ENCODE results near the gene DPY19L3.
"Not testable (repeated sequence)": the region's sequence is repeated elsewhere in the genome, so short reads cannot be mapped to it uniquely, and the experiment has no call there.

Gene DPY19L3

GRCh38 chr19:32372726-32373517, 32.6 kb upstream of the DPY19L3 start:
- no peak overlapping the region for H3K4me2 ChIP-seq (ENCODE audit: low read length)
- 0 out of 2 replicates have a peak, but pooled peaks cover 4% of the 10 kb centered on the region for H4K20me1 ChIP-seq (ENCODE audit: control insufficient read depth, insufficient read depth, low read depth, low read length)
- no peaks in the 10 kb centered on the region for H3F3A ChIP-seq (ENCODE audit: control insufficient read depth, insufficient read depth)
- no peak overlapping the region for H3K27ac ChIP-seq (ENCODE audit: low read depth, low read length)
- no peaks in the 10 kb centered on the region for H3K9me3 ChIP-seq (ENCODE audit: control insufficient read depth, insufficient read depth, low read length)
- no peaks in the 10 kb centered on the region for H3K4me1 ChIP-seq (ENCODE audit: control insufficient read depth, low read length)
- peaks cover 40% of the 10 kb centered on the region for H3K79me2 ChIP-seq (ENCODE audit: control insufficient read depth, low read length)
- no peaks in the 10 kb centered on the region for H3K9me2 ChIP-seq (replicated peaks; ENCODE audit: control insufficient read depth, low read length)
- no peak overlapping the region for H3K4me3 ChIP-seq (ENCODE audit: low read length)
- H3K27me3 ChIP-seq (ENCODE audit: control insufficient read depth, low read length) = no peaks in the 10 kb centered on the region
- TF ChIP-seq EZH2phosphoT487 (IDR thresholded peaks at IDR 0.05; ENCODE audit: borderline replicate concordance, low read length) (no peak), CTCF (IDR thresholded peaks at IDR 0.05; ENCODE audit: low read depth, low read length, poor library complexity, severe bottlenecking) (no peak)
- peaks cover 68% of the 10 kb centered on the region for H3K36me3 ChIP-seq (ENCODE audit: control insufficient read depth, low read length)

- no peak for TF ChIP-seq EZH2phosphoT487 (IDR thresholded peaks at IDR 0.05; ENCODE audit: borderline replicate concordance, low read length)
- TF ChIP-seq CTCF (IDR thresholded peaks at IDR 0.05; ENCODE audit: low read depth, low read length, poor library complexity, severe bottlenecking) = no peak
- peaks cover 69% of the 10 kb centered on the region for H3K36me3 ChIP-seq (ENCODE audit: control insufficient read depth, low read length)
- no peak overlapping the region for H3K27ac ChIP-seq (ENCODE audit: low read depth, low read length)
- H3K4me3 ChIP-seq (ENCODE audit: low read length) = no peak overlapping the region
- no peaks in the 10 kb centered on the region for H3K27me3 ChIP-seq (ENCODE audit: control insufficient read depth, low read length)
- peaks cover 32% of the 10 kb centered on the region for H3K79me2 ChIP-seq (ENCODE audit: control insufficient read depth, low read length)
- H3K9me3 ChIP-seq (ENCODE audit: control insufficient read depth, insufficient read depth, low read length) = no peaks in the 10 kb centered on the region
- H4K20me1 ChIP-seq (ENCODE audit: control insufficient read depth, insufficient read depth, low read depth, low read length) = 0 out of 2 replicates have a peak, but pooled peaks cover 4% of the 10 kb centered on the region
- H3K9me2 ChIP-seq (replicated peaks; ENCODE audit: control insufficient read depth, low read length) = no peaks in the 10 kb centered on the region
- no peaks in the 10 kb centered on the region for H3F3A ChIP-seq (ENCODE audit: control insufficient read depth, insufficient read depth)
- no peak overlapping the region for H3K4me2 ChIP-seq (ENCODE audit: low read length)
- no peaks in the 10 kb centered on the region for H3K4me1 ChIP-seq (ENCODE audit: control insufficient read depth, low read length)
Observed at GRCh38 chr19:32373585-32374295, 31.8 kb upstream of the DPY19L3 start.

DNA sequence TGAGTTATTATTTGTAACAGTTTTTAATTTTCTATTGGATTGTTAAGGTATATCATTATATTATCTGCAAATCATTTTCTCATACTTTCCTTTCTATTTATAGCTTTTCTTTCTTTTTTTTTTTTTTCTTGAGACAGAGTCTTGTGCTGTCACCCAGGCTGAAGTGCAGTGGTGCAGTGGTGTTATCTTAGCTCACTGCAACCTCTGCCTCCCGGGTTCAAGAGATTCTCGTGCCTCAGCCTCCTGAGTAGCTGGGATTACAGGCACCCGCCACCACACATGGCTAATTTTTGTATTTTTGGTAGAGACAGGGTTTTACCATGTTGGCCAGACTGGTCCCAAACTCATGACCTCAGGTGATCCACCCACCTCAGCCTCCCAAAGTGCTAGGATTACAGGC, 31.2 kb upstream of the DPY19L3 start:
- H3K27me3 ChIP-seq (ENCODE audit: control insufficient read depth, low read length); H3K27ac ChIP-seq (ENCODE audit: low read depth, low read length); H3K4me2 ChIP-seq (ENCODE audit: low read length); H3K9me3 ChIP-seq (ENCODE audit: control insufficient read depth, insufficient read depth, low read length); H3K9me2 ChIP-seq (replicated peaks; ENCODE audit: control insufficient read depth, low read length); H3K4me3 ChIP-seq (ENCODE audit: low read length); H3K4me1 ChIP-seq (ENCODE audit: control insufficient read depth, low read length); H4K20me1 ChIP-seq (ENCODE audit: control insufficient read depth, insufficient read depth, low read depth, low read length); H3F3A ChIP-seq (ENCODE audit: control insufficient read depth, insufficient read depth): not testable (repeated sequence)
- Histone ChIP-seq H3K79me2 (ENCODE audit: control insufficient read depth, low read length) (peaks cover 26% of the 10 kb centered on the region), H3K36me3 (ENCODE audit: control insufficient read depth, low read length) (peaks cover 67% of the 10 kb centered on the region)

- not testable (repeated sequence) for H3K9me2 ChIP-seq (replicated peaks; ENCODE audit: control insufficient read depth, low read length); H3K27ac ChIP-seq (ENCODE audit: low read depth, low read length); H3K4me3 ChIP-seq (ENCODE audit: low read length); H3K79me2 ChIP-seq (ENCODE audit: control insufficient read depth, low read length); H3F3A ChIP-seq (ENCODE audit: control insufficient read depth, insufficient read depth); H3K9me3 ChIP-seq (ENCODE audit: control insufficient read depth, insufficient read depth, low read length); H4K20me1 ChIP-seq (ENCODE audit: control insufficient read depth, insufficient read depth, low read depth, low read length); H3K4me2 ChIP-seq (ENCODE audit: low read length); H3K4me1 ChIP-seq (ENCODE audit: control insufficient read depth, low read length); H3K27me3 ChIP-seq (ENCODE audit: control insufficient read depth, low read length)
- H3K36me3 ChIP-seq (ENCODE audit: control insufficient read depth, low read length) = peaks cover 64% of the 10 kb centered on the region
Observed at GRCh38 chr19:32377088-32377487, 28.5 kb upstream of the DPY19L3 start.

Data from DOHH2 (cell line).